Measurements from ENCODE around the gene SEMG1.

The SEMG1 gene, protein sequence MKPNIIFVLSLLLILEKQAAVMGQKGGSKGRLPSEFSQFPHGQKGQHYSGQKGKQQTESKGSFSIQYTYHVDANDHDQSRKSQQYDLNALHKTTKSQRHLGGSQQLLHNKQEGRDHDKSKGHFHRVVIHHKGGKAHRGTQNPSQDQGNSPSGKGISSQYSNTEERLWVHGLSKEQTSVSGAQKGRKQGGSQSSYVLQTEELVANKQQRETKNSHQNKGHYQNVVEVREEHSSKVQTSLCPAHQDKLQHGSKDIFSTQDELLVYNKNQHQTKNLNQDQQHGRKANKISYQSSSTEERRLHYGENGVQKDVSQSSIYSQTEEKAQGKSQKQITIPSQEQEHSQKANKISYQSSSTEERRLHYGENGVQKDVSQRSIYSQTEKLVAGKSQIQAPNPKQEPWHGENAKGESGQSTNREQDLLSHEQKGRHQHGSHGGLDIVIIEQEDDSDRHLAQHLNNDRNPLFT

GRCh38 chr20:45206725-45207124 lies at the start of gene SEMG1:
Gene SEMG1, plus strand, starts transcription at chr20:45207033. Its CDS starts 21 bp downstream, at chr20:45207054.
- Histone ChIP-seq H3K4me3 (ENCODE audit: low read depth, low read length) (no peak within 1 kb of the TSS), H3K27me3 (ENCODE audit: insufficient read depth, low read depth, severe bottlenecking) (no peaks in the 10 kb centered on the region), H3K27ac (no peak within 1 kb of the TSS), H3K36me3 (no peaks in the 10 kb centered on the region), H3K9me3 (ENCODE audit: severe bottlenecking) (no peaks in the 10 kb centered on the region)
- no peak for DNase-seq
- TF ChIP-seq, protein P1, sequence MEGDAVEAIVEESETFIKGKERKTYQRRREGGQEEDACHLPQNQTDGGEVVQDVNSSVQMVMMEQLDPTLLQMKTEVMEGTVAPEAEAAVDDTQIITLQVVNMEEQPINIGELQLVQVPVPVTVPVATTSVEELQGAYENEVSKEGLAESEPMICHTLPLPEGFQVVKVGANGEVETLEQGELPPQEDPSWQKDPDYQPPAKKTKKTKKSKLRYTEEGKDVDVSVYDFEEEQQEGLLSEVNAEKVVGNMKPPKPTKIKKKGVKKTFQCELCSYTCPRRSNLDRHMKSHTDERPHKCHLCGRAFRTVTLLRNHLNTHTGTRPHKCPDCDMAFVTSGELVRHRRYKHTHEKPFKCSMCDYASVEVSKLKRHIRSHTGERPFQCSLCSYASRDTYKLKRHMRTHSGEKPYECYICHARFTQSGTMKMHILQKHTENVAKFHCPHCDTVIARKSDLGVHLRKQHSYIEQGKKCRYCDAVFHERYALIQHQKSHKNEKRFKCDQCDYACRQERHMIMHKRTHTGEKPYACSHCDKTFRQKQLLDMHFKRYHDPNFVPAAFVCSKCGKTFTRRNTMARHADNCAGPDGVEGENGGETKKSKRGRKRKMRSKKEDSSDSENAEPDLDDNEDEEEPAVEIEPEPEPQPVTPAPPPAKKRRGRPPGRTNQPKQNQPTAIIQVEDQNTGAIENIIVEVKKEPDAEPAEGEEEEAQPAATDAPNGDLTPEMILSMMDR (IDR thresholded peaks at IDR 0.05; ENCODE audit: low read depth, low read length) = no peak

DNA sequence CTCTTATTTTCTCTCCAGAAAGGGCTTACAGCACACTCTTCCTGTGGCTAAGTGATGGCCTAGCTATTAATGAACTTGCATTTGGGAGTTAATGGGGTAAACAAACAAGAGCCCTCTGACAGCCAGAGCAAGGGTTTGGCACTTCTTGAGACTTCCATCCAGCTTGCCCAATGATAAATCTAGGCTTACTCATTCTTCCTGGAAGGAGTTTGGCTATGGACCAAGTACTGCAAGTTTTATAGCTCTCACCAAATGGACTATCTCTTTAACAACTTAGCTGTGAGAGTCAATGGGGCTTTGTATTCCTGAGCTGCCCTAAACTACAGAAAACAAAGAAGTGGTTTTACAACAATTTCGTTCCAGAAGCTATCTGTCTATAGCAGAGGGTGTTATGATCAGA lies 48.9 kb upstream of the SEMG1 start:
- no peak overlapping the region for H3K4me3 ChIP-seq (ENCODE audit: low read depth, low read length)
- TF ChIP-seq, protein P1 (IDR thresholded peaks at IDR 0.05; ENCODE audit: low read depth, low read length) = no peak
- no peaks in the 10 kb centered on the region for H3K27me3 ChIP-seq (ENCODE audit: insufficient read depth, low read depth, severe bottlenecking)
- no peak overlapping the region for H3K27ac ChIP-seq
- no peak for DNase-seq
- peaks cover 3% of the 10 kb centered on the region for H3K9me3 ChIP-seq (ENCODE audit: severe bottlenecking)
- no peaks in the 10 kb centered on the region for H3K36me3 ChIP-seq

- Histone ChIP-seq H3K9me3 (ENCODE audit: severe bottlenecking) (peaks cover 8% of the 10 kb centered on the region), H3K36me3 (no peaks in the 10 kb centered on the region), H3K4me3 (ENCODE audit: low read depth, low read length) (no peak overlapping the region), H3K27ac (no peak overlapping the region), H3K27me3 (ENCODE audit: insufficient read depth, low read depth, severe bottlenecking) (no peaks in the 10 kb centered on the region)
- DNase-seq = no peak
- TF ChIP-seq, protein P1 (IDR thresholded peaks at IDR 0.05; ENCODE audit: low read depth, low read length) = no peak
These were observed 43.6 kb upstream of the SEMG1 start for GRCh38 chr20:45163083-45163803.

DNA sequence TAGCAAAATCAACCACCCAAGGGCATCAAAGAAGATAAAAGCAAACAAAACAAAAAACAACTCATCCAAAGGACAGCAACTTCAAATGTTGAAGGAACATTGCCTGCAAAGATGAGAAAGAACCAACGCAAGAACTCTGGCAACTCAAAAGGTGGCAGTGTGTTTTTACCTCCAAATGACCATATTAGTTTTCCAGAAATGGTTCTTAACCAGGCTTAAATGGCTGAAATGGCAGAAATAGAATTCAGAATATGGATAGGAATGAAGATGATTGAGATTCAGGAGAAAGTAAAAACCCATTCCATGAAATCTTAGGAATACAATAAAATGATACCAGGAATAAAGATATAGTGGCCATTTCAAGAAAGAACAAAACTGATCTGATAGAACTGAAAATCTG lies 41.9 kb upstream of the SEMG1 start:
- Histone ChIP-seq H3K27me3 (ENCODE audit: insufficient read depth, low read depth, severe bottlenecking) (no peaks in the 10 kb centered on the region), H3K36me3 (no peaks in the 10 kb centered on the region), H3K27ac (no peak overlapping the region), H3K9me3 (ENCODE audit: severe bottlenecking) (peaks cover 8% of the 10 kb centered on the region), H3K4me3 (ENCODE audit: low read depth, low read length) (no peak overlapping the region)
- no peak for DNase-seq
- TF ChIP-seq, protein P1 (IDR thresholded peaks at IDR 0.05; ENCODE audit: low read depth, low read length) = no peak

DNA sequence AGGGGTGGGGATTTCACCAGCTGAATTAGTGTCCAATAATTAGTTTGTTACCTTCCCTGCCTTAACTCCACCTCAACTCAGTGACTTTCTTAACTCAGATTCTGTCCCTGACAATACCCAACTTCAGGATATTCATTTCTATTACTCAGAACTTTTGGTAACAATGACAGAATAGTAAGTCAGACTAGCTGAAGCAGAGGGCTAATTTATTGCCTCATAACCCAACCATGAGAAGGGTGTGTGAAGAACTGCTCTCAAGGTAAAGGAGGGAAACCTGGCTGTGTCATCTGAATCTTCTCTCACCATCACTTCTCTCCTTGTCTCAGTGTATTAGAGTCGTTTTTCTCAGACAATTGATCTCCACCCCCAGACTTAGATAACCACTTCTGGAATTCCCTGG lies 33.3 kb upstream of the SEMG1 start:
- Histone ChIP-seq H3K4me3 (ENCODE audit: low read depth, low read length) (no peak overlapping the region), H3K9me3 (ENCODE audit: severe bottlenecking) (no peaks in the 10 kb centered on the region), H3K27ac (no peak overlapping the region), H3K36me3 (no peaks in the 10 kb centered on the region), H3K27me3 (ENCODE audit: insufficient read depth, low read depth, severe bottlenecking) (no peaks in the 10 kb centered on the region)
- TF ChIP-seq, protein P1 (IDR thresholded peaks at IDR 0.05; ENCODE audit: low read depth, low read length) = no peak
- DNase-seq = no peak
